Stimulated activated CD4-positive, alpha-beta T cell treated with anti-CD3 and anti-CD28 coated beads, Interleukin-15, amount 100 ng/mL, for 48 hours (primary cell): Measurements from ENCODE around the gene SF3B6.
"Not testable (repeated sequence)": the region's sequence is repeated elsewhere in the genome, so short reads cannot be mapped to it uniquely, and the experiment has no call there.

Source experiments
- DNase-seq, 2 donors: peaks; one replicate each; pipeline ENCODE4 v3.0.0-alpha.2; 2020; ENCODE audit warnings: low read depth in 2 of 2

The SF3B6 gene

GRCh38 chr2:24075915-24076848 lies at the start of gene SF3B6:
TSS of gene SF3B6 (minus strand) at chr2:24076326. CDS start at chr2:24076229, 97 bp downstream.
- peak; percentile 100 for DNase-seq

GRCh38 chr2:24123922-24124580 lies 47.9 kb upstream of the SF3B6 start:
- DNase-seq, result peak in 1 of 2 donors; percentile 1

- DNase-seq, result peak; percentile 41 to 52
These were observed 47.2 kb upstream of the SF3B6 start, which contains the start of the genes FAM228B and PFN4 for GRCh38 chr2:24123195-24123921. TSS of gene FAM228B (plus strand) at chr2:24123469. CDS start at chr2:24124362, 893 bp downstream. TSS of gene PFN4 (minus strand) at chr2:24123334. CDS start at chr2:24122535, 799 bp downstream.

GRCh38 chr2:24122366-24123194 lies 46.5 kb upstream of the SF3B6 start:
- DNase-seq, result no peak

- DNase-seq, result no peak
These were observed 45.3 kb upstream of the SF3B6 start for GRCh38 chr2:24121469-24121868.

- DNase-seq, result no peak
These were observed 44.9 kb upstream of the SF3B6 start for GRCh38 chr2:24121066-24121465.

GRCh38 chr2:24117902-24118301 lies 41.8 kb upstream of the SF3B6 start:
- DNase-seq, result no peak

GRCh38 chr2:24115057-24115456 lies 38.9 kb upstream of the SF3B6 start:
- no peak for DNase-seq

GRCh38 chr2:24111407-24111901 lies 35.3 kb upstream of the SF3B6 start:
- DNase-seq, result no peak

GRCh38 chr2:24110660-24111303 lies 34.7 kb upstream of the SF3B6 start:
- DNase-seq, result no peak

- DNase-seq, result not testable (repeated sequence)
These were observed 33.3 kb upstream of the SF3B6 start for GRCh38 chr2:24109431-24109830.

GRCh38 chr2:24107336-24107735 lies 31.2 kb upstream of the SF3B6 start:
- no peak for DNase-seq

- DNase-seq, result no peak
These were observed 30.7 kb upstream of the SF3B6 start for GRCh38 chr2:24106786-24107185.

GRCh38 chr2:24105816-24106215 lies 29.7 kb upstream of the SF3B6 start:
- DNase-seq, result no peak

GRCh38 chr2:24104906-24105305 lies 28.8 kb upstream of the SF3B6 start:
- DNase-seq, result no peak

- no peak for DNase-seq
These were observed 28.1 kb upstream of the SF3B6 start for GRCh38 chr2:24104110-24104650.

GRCh38 chr2:24102677-24103076 lies 26.6 kb upstream of the SF3B6 start:
- DNase-seq, result no peak

GRCh38 chr2:24101992-24102391 lies 25.9 kb upstream of the SF3B6 start:
- DNase-seq, result no peak

GRCh38 chr2:24100732-24101131 lies 24.6 kb upstream of the SF3B6 start:
- DNase-seq, result not testable (repeated sequence)

GRCh38 chr2:24095171-24095677 lies 19.1 kb upstream of the SF3B6 start:
- DNase-seq, result not testable (repeated sequence)
